Thyroid gland (tissue), 4 donors: ENCODE measurements around the gene IMP3.

Experiments used
- CTCF ChIP-seq, 6 experiments: fragments of 200-600 bp in 3 of 6; fragments of 450-650 bp in 3 of 6; sonication (generic) in 3 of 6; IDR thresholded peaks; one replicate each; pipeline ENCODE4 v1.5.1; 2016 to 2019; ENCODE audit warnings: antibody characterized with exemption in 6 of 6, mild to moderate bottlenecking in 2 of 6, inconsistent platforms in 1 of 6, moderate library complexity in 1 of 6
- POLR2A ChIP-seq, 2 donors: fragments of 450-650 bp; IDR thresholded peaks; one replicate each; pipeline ENCODE4 v1.6.1; 2017; ENCODE audit warnings: antibody characterized with exemption in 2 of 2, mild to moderate bottlenecking in 2 of 2, moderate library complexity in 1 of 2

- TF ChIP-seq CTCF (IDR thresholded peaks at IDR 0.05) (no peak), POLR2A (IDR thresholded peaks at IDR 0.05) (no peak)
Measured at GRCh38 chr15:75675579-75676404, 35.8 kb upstream of the IMP3 start.
